Measurements from ENCODE around the gene C3orf33. TPM values are rescaled to one million over a fixed set of nuclear protein-coding genes. Genes with fewer than 3 reads are reported as not detected.

C3orf33 gene
- total RNA-seq, 1 experiment from 2014 or later, result 4.7 TPM

DNA sequence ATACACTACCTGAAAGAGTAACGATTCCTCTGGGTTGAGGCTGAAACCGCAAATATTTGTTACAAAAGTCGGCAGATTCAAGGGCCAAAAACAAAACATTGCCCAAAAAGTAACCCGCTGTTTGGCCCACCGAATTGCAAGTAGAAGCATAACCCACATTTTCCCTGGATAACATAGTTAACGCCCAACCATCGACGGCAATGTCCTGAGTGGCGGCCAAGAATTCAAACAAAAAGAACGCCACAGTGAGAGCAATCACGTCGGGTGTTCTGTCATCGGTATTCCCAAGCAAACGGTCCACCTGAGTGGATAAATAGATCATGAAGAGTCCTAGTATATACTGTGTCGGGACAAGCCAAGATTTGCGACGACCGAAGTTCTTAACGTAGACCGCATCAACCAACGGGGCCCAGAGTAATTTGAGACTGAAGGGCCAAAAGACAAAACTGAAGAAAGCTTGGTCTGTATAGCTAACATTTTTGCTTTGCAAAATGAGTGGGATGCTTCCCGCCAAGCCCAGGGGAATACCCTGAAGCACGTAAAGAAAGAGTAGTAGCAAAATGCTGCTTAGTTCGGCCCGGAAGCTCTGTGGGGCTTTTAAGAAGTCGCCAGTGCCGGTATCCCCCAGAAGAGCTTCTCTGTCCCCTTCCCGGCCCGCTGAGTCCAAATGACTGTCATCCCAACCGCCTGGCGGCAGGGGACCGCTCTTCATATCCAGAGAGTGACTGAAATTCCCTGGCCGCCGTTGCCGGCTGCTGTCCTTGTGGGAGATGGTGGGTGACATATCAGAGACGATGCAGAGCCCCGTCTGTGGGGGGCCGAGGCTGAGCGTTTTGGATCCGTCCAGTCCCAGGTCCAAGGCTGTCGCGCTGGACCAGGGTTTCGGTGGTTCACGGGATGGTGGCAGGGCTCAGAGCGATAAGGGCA is 47.4 kb upstream of the C3orf33 start:
- Histone ChIP-seq H3K4me3 (replicated peaks in 1 of 2; ENCODE audit: low read depth in 1 of 2, low read length in 2 of 2) (peak overlapping the region; percentile 91 to 98), H3K9ac (ENCODE audit: low read length) (peak overlapping the region; percentile 84), H2AFZ (ENCODE audit: low read depth, low read length, poor library complexity, severe bottlenecking) (no peak overlapping the region), H3K4me1 (ENCODE audit: control insufficient read depth in 1 of 2, insufficient read depth in 2 of 2, low read length in 2 of 2) (peaks cover 7 to 18% of the 10 kb centered on the region in 2 experiments), H3K79me2 (ENCODE audit: insufficient read depth, low read length) (peaks cover 44% of the 10 kb centered on the region), H3K36me3 (ENCODE audit: control insufficient read depth in 1 of 2, insufficient read depth in 2 of 2, low read length in 2 of 2) (peaks cover 0 to 2% of the 10 kb centered on the region in 2 experiments; a peak in 1 of 4 replicates), H3K4me2 (ENCODE audit: low read length) (peak overlapping the region; percentile 78), H4K20me1 (ENCODE audit: insufficient read depth) (no peaks in the 10 kb centered on the region), H3K27ac (ENCODE audit: low read depth, low read length) (peak overlapping the region; percentile 81), H3K27me3 (ENCODE audit: insufficient read depth, low read length) (no peaks in the 10 kb centered on the region), H3K9me3 (ENCODE audit: control insufficient read depth in 1 of 2, insufficient read depth in 1 of 2, low read depth in 1 of 2, low read length in 2 of 2) (no peaks in the 10 kb centered on the region), H3K9me2 (ENCODE audit: insufficient read depth) (no peaks in the 10 kb centered on the region)
- no TSS peak for BruUV-seq (replicated peaks)
- RAD21 ChIA-PET (ENCODE audit: low non-redundant PET in 1 of 2, low total read pairs in 2 of 2, uncharacterized antibody in 2 of 2, unreplicated experiment in 2 of 2), result no interaction called here
- intact Hi-C loops (cut with micrococcal nuclease), result loop anchor here (1.0 to 5.0 kb wide), 3 partner anchors 17 to 106 kb away; partner anchors contain the start of genes C3orf33, GMPS and PLCH1
- ATAC-seq (no peak; the same call in 1 of the 2 replicates), DNase-seq (ENCODE audit: low read depth, low spot score) (no peak)
- CTCF ChIA-PET, result interaction anchor here (1.0 to 1.8 kb wide), 2 partner anchors 17 to 47 kb away, joined by 3 to 7 read pairs; partner anchors contain the start of genes C3orf33 and GMPS
- POLR2A ChIA-PET, result interaction anchor here (0.5 to 1.5 kb wide), 7 partner anchors 13 to 1344 kb away, joined by 3 to 4 read pairs (median 3); partner anchors contain the start of gene C3orf33
- TF ChIP-seq, protein P1, sequence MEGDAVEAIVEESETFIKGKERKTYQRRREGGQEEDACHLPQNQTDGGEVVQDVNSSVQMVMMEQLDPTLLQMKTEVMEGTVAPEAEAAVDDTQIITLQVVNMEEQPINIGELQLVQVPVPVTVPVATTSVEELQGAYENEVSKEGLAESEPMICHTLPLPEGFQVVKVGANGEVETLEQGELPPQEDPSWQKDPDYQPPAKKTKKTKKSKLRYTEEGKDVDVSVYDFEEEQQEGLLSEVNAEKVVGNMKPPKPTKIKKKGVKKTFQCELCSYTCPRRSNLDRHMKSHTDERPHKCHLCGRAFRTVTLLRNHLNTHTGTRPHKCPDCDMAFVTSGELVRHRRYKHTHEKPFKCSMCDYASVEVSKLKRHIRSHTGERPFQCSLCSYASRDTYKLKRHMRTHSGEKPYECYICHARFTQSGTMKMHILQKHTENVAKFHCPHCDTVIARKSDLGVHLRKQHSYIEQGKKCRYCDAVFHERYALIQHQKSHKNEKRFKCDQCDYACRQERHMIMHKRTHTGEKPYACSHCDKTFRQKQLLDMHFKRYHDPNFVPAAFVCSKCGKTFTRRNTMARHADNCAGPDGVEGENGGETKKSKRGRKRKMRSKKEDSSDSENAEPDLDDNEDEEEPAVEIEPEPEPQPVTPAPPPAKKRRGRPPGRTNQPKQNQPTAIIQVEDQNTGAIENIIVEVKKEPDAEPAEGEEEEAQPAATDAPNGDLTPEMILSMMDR (IDR thresholded peaks at IDR 0.05 in 2 of 3, conservative IDR thresholded peaks at IDR 0.05 in 1 of 3; ENCODE audit: borderline replicate concordance in 1 of 3, insufficient read depth in 1 of 3, low read depth in 2 of 3, low read length in 2 of 3), result 0 out of 6 replicates have a peak, but pooled peaks of 1 of the 3 experiments have one; percentile 8
- no peak for TF ChIP-seq SP1 (IDR thresholded peaks at IDR 0.05; ENCODE audit: low read depth)

DNA sequence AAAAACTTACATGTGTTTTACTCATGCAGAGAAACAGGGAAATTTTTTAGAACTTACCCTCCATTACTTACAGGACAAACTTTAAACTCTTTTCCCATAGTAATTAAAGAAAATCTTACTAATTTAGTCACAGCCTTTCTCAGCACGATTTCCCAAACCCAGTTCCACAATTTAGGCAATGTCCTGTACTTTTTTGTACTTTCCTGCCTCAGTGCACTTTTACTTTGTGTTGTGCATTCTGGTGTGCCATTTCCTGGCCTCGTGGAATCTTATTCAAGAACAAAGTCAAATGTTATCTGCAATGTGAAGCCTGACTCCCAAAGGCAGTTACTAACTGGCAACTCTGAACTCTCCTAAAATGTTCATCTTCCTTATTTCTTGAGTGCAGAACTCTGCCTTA is 46.3 kb upstream of the C3orf33 start:
- peaks cover 49% of the 10 kb centered on the region for H3K79me2 ChIP-seq (ENCODE audit: insufficient read depth, low read length)
- ATAC-seq, result no peak
- intact Hi-C loops (cut with micrococcal nuclease), result loop anchor here (5.0 kb wide), 1 partner anchor 105 kb away; the partner anchor contains the start of gene PLCH1
- TF ChIP-seq ZNF274 (IDR thresholded peaks at IDR 0.05; ENCODE audit: low read depth, low read length) (no peak), SP1 (IDR thresholded peaks at IDR 0.05; ENCODE audit: low read depth) (no peak), EZH2 (IDR thresholded peaks at IDR 0.05) (no peak), YY1 (IDR thresholded peaks at IDR 0.05; ENCODE audit: extremely low read depth, insufficient replicate concordance, low read depth, low read length) (no peak)
- TF ChIP-seq, protein P1 (IDR thresholded peaks at IDR 0.05 in 2 of 3, conservative IDR thresholded peaks at IDR 0.05 in 1 of 3; ENCODE audit: borderline replicate concordance in 1 of 3, insufficient read depth in 1 of 3, low read depth in 2 of 3, low read length in 2 of 3), result no peak
- TF ChIP-seq, protein P2, sequence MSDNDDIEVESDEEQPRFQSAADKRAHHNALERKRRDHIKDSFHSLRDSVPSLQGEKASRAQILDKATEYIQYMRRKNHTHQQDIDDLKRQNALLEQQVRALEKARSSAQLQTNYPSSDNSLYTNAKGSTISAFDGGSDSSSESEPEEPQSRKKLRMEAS (IDR thresholded peaks at IDR 0.05), result no peak
- H3K9me2 ChIP-seq (ENCODE audit: insufficient read depth), result no peaks in the 10 kb centered on the region
- DNase-seq (ENCODE audit: low read depth, low spot score), result no peak
- peak overlapping the region; percentile 84 for H3K9ac ChIP-seq (ENCODE audit: low read length)
- peak overlapping the region in 1 of 2 experiments; percentile 91; a peak in 3 of 4 replicates for H3K4me3 ChIP-seq (replicated peaks in 1 of 2; ENCODE audit: low read depth in 1 of 2, low read length in 2 of 2)
- BruUV-seq (replicated peaks), result no TSS peak
- POLR2A ChIA-PET, result no interaction called here
- peaks cover 7 to 18% of the 10 kb centered on the region in 2 experiments for H3K4me1 ChIP-seq (ENCODE audit: control insufficient read depth in 1 of 2, insufficient read depth in 2 of 2, low read length in 2 of 2)
- no peaks in the 10 kb centered on the region for H3K27me3 ChIP-seq (ENCODE audit: insufficient read depth, low read length)
- CTCF ChIA-PET, result interaction anchor here (1.0 to 1.8 kb wide), 2 partner anchors 18 to 46 kb away, joined by 3 to 7 read pairs; partner anchors contain the start of genes C3orf33 and GMPS
- H3K27ac ChIP-seq (ENCODE audit: low read depth, low read length), result no peak overlapping the region
- peak overlapping the region; percentile 78 for H3K4me2 ChIP-seq (ENCODE audit: low read length)
- no peaks in the 10 kb centered on the region for H3K9me3 ChIP-seq (ENCODE audit: control insufficient read depth in 1 of 2, insufficient read depth in 1 of 2, low read depth in 1 of 2, low read length in 2 of 2)
- H4K20me1 ChIP-seq (ENCODE audit: insufficient read depth), result no peaks in the 10 kb centered on the region
- H3K36me3 ChIP-seq (ENCODE audit: control insufficient read depth in 1 of 2, insufficient read depth in 2 of 2, low read length in 2 of 2), result peaks cover 0 to 2% of the 10 kb centered on the region in 2 experiments; a peak in 1 of 4 replicates
- RAD21 ChIA-PET (ENCODE audit: low non-redundant PET in 1 of 2, low total read pairs in 2 of 2, uncharacterized antibody in 2 of 2, unreplicated experiment in 2 of 2), result no interaction called here
- H2AFZ ChIP-seq (ENCODE audit: low read depth, low read length, poor library complexity, severe bottlenecking), result no peak overlapping the region

All from HCT116 (cell line).